ENCODE results near the gene NOS2. TPM values are rescaled to one million over a fixed set of nuclear protein-coding genes. Genes with fewer than 3 reads are reported as not detected.

Gene NOS2
- polyA plus RNA-seq, 1 donor from 2014 or later = 0.53 TPM

GRCh38 chr17:27809555-27809954 is 9.2 kb upstream of the NOS2 start:
- Histone ChIP-seq H3K79me2 (replicated peaks; ENCODE audit: insufficient read depth, low read length) (no peaks in the 10 kb centered on the region), H2AFZ (ENCODE audit: low read depth, low read length) (no peak overlapping the region), H3K9me2 (ENCODE audit: insufficient read depth, low read length) (no peaks in the 10 kb centered on the region), H4K20me1 (ENCODE audit: insufficient read depth) (no peaks in the 10 kb centered on the region), H3K9ac (ENCODE audit: low read length) (no peak overlapping the region), H3K36me3 (ENCODE audit: insufficient read depth, low read length) (no peaks in the 10 kb centered on the region), H3K4me3 (ENCODE audit: low read length) (no peak overlapping the region), H3K27ac (ENCODE audit: low read length) (no peak overlapping the region), H3K4me2 (ENCODE audit: low read length) (no peak overlapping the region), H3K9me3 (ENCODE audit: low read length) (no peaks in the 10 kb centered on the region), H3K27me3 (ENCODE audit: insufficient read depth, low read depth, low read length) (no peaks in the 10 kb centered on the region), H3F3A (ENCODE audit: insufficient read depth, low read length, poor library complexity, severe bottlenecking) (no peaks in the 10 kb centered on the region)
- TF ChIP-seq MXI1 (conservative IDR thresholded peaks at IDR 0.05; ENCODE audit: poor library complexity, severe bottlenecking) (no peak), POLR2AphosphoS5 (IDR thresholded peaks at IDR 0.05) (no peak), REST (IDR thresholded peaks at IDR 0.05; ENCODE audit: borderline replicate concordance) (no peak), TAF1 (IDR thresholded peaks at IDR 0.05; ENCODE audit: low read depth) (no peak), EP300 (conservative IDR thresholded peaks at IDR 0.05; ENCODE audit: poor library complexity, severe bottlenecking) (no peak), EZH2 (IDR thresholded peaks at IDR 0.05; ENCODE audit: borderline replicate concordance, insufficient read depth, low read length, poor library complexity, severe bottlenecking) (no peak), RAD21 (conservative IDR thresholded peaks at IDR 0.05) (no peak), SMC3 (conservative IDR thresholded peaks at IDR 0.05; ENCODE audit: poor library complexity) (no peak), CTCF (IDR thresholded peaks at IDR 0.05; ENCODE audit: poor library complexity, severe bottlenecking) (no peak)

DNA sequence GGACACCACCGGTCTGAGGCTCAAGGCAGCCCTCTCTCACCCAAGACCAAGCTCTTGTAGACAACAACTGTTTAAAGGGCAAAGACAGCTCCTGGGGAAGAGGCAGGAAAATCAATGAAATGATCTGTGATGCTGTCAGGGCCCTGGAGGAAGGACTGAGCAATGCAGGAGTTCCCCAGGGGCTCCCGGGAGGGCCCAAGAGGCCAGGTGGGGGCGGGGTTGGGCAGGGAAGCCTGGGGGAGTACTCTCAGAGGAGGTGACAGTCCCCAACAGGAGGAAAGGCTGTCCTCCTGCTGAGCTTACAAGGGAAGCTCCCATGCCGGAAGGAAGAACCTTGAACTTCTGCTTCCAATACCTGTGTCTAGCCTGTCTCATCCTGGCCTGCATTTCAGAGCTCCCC is 8.3 kb upstream of the NOS2 start:
- TF ChIP-seq RAD21 (conservative IDR thresholded peaks at IDR 0.05) = no peak
- TF ChIP-seq TAF1 (IDR thresholded peaks at IDR 0.05; ENCODE audit: low read depth) = no peak
- TF ChIP-seq EP300 (conservative IDR thresholded peaks at IDR 0.05; ENCODE audit: poor library complexity, severe bottlenecking) = no peak
- no peak for TF ChIP-seq CTCF (IDR thresholded peaks at IDR 0.05; ENCODE audit: poor library complexity, severe bottlenecking)
- TF ChIP-seq REST (IDR thresholded peaks at IDR 0.05; ENCODE audit: borderline replicate concordance) = no peak
- no peak for TF ChIP-seq EZH2 (IDR thresholded peaks at IDR 0.05; ENCODE audit: borderline replicate concordance, insufficient read depth, low read length, poor library complexity, severe bottlenecking)
- TF ChIP-seq SMC3 (conservative IDR thresholded peaks at IDR 0.05; ENCODE audit: poor library complexity) = no peak
- no peak for TF ChIP-seq POLR2AphosphoS5 (IDR thresholded peaks at IDR 0.05)
- TF ChIP-seq MXI1 (conservative IDR thresholded peaks at IDR 0.05; ENCODE audit: poor library complexity, severe bottlenecking) = no peak
- no peak overlapping the region for H3K9ac ChIP-seq (ENCODE audit: low read length)
- H3K27me3 ChIP-seq (ENCODE audit: insufficient read depth, low read depth, low read length) = no peaks in the 10 kb centered on the region
- H3K4me2 ChIP-seq (ENCODE audit: low read length) = no peak overlapping the region
- no peaks in the 10 kb centered on the region for H3K79me2 ChIP-seq (replicated peaks; ENCODE audit: insufficient read depth, low read length)
- no peaks in the 10 kb centered on the region for H3K9me2 ChIP-seq (ENCODE audit: insufficient read depth, low read length)
- H2AFZ ChIP-seq (ENCODE audit: low read depth, low read length) = no peak overlapping the region
- H3K36me3 ChIP-seq (ENCODE audit: insufficient read depth, low read length) = no peaks in the 10 kb centered on the region
- H3K27ac ChIP-seq (ENCODE audit: low read length) = no peak overlapping the region
- no peaks in the 10 kb centered on the region for H3K9me3 ChIP-seq (ENCODE audit: low read length)
- H4K20me1 ChIP-seq (ENCODE audit: insufficient read depth) = no peaks in the 10 kb centered on the region
- no peak overlapping the region for H3K4me3 ChIP-seq (ENCODE audit: low read length)
- H3F3A ChIP-seq (ENCODE audit: insufficient read depth, low read length, poor library complexity, severe bottlenecking) = no peaks in the 10 kb centered on the region

Data from neural cell (in vitro differentiated cells).